ENCODE results near the gene HNRNPLL. TPM values are rescaled to one million over a fixed set of nuclear protein-coding genes. Genes with fewer than 3 reads are reported as not detected.

HNRNPLL gene
- total and polyA plus RNA-seq, 2 experiments from 2014 or later = 42.5 to 53.4 TPM

- TF ChIP-seq JUNB (IDR thresholded peaks at IDR 0.05; ENCODE audit: unreplicated experiment) = no peak
- TF ChIP-seq CTCF (conservative IDR thresholded peaks at IDR 0.05; ENCODE audit: low read depth in 2 of 2) = no peak
- TF ChIP-seq EZH2phosphoT487 (IDR thresholded peaks at IDR 0.05; ENCODE audit: unreplicated experiment) = no peak
- no peak for TF ChIP-seq STAT1 (IDR thresholded peaks at IDR 0.05; ENCODE audit: unreplicated experiment)
- TF ChIP-seq, protein P1, sequence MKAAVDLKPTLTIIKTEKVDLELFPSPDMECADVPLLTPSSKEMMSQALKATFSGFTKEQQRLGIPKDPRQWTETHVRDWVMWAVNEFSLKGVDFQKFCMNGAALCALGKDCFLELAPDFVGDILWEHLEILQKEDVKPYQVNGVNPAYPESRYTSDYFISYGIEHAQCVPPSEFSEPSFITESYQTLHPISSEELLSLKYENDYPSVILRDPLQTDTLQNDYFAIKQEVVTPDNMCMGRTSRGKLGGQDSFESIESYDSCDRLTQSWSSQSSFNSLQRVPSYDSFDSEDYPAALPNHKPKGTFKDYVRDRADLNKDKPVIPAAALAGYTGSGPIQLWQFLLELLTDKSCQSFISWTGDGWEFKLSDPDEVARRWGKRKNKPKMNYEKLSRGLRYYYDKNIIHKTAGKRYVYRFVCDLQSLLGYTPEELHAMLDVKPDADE (IDR thresholded peaks at IDR 0.05) = no peak
- no peak for TF ChIP-seq EZH2 (IDR thresholded peaks at IDR 0.05; ENCODE audit: low read depth, unreplicated experiment)
- TF ChIP-seq, protein P2, sequence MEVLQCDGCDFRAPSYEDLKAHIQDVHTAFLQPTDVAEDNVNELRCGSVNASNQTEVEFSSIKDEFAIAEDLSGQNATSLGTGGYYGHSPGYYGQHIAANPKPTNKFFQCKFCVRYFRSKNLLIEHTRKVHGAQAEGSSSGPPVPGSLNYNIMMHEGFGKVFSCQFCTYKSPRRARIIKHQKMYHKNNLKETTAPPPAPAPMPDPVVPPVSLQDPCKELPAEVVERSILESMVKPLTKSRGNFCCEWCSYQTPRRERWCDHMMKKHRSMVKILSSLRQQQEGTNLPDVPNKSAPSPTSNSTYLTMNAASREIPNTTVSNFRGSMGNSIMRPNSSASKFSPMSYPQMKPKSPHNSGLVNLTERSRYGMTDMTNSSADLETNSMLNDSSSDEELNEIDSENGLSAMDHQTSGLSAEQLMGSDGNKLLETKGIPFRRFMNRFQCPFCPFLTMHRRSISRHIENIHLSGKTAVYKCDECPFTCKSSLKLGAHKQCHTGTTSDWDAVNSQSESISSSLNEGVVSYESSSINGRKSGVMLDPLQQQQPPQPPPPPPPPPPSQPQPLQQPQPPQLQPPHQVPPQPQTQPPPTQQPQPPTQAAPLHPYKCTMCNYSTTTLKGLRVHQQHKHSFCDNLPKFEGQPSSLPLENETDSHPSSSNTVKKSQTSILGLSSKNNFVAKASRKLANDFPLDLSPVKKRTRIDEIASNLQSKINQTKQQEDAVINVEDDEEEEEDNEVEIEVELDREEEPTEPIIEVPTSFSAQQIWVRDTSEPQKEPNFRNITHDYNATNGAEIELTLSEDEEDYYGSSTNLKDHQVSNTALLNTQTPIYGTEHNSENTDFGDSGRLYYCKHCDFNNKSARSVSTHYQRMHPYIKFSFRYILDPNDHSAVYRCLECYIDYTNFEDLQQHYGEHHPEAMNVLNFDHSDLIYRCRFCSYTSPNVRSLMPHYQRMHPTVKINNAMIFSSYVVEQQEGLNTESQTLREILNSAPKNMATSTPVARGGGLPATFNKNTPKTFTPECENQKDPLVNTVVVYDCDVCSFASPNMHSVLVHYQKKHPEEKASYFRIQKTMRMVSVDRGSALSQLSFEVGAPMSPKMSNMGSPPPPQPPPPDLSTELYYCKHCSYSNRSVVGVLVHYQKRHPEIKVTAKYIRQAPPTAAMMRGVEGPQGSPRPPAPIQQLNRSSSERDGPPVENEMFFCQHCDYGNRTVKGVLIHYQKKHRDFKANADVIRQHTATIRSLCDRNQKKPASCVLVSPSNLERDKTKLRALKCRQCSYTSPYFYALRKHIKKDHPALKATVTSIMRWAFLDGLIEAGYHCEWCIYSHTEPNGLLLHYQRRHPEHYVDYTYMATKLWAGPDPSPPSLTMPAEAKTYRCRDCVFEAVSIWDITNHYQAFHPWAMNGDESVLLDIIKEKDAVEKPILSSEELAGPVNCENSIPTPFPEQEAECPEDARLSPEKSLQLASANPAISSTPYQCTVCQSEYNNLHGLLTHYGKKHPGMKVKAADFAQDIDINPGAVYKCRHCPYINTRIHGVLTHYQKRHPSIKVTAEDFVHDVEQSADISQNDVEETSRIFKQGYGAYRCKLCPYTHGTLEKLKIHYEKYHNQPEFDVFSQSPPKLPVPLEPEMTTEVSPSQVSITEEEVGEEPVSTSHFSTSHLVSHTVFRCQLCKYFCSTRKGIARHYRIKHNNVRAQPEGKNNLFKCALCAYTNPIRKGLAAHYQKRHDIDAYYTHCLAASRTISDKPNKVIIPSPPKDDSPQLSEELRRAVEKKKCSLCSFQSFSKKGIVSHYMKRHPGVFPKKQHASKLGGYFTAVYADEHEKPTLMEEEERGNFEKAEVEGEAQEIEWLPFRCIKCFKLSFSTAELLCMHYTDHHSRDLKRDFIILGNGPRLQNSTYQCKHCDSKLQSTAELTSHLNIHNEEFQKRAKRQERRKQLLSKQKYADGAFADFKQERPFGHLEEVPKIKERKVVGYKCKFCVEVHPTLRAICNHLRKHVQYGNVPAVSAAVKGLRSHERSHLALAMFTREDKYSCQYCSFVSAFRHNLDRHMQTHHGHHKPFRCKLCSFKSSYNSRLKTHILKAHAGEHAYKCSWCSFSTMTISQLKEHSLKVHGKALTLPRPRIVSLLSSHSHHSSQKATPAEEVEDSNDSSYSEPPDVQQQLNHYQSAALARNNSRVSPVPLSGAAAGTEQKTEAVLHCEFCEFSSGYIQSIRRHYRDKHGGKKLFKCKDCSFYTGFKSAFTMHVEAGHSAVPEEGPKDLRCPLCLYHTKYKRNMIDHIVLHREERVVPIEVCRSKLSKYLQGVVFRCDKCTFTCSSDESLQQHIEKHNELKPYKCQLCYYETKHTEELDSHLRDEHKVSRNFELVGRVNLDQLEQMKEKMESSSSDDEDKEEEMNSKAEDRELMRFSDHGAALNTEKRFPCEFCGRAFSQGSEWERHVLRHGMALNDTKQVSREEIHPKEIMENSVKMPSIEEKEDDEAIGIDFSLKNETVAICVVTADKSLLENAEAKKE (CRISPR knock-in tag; IDR thresholded peaks at IDR 0.05) = no peak
- TF ChIP-seq, protein P3, sequence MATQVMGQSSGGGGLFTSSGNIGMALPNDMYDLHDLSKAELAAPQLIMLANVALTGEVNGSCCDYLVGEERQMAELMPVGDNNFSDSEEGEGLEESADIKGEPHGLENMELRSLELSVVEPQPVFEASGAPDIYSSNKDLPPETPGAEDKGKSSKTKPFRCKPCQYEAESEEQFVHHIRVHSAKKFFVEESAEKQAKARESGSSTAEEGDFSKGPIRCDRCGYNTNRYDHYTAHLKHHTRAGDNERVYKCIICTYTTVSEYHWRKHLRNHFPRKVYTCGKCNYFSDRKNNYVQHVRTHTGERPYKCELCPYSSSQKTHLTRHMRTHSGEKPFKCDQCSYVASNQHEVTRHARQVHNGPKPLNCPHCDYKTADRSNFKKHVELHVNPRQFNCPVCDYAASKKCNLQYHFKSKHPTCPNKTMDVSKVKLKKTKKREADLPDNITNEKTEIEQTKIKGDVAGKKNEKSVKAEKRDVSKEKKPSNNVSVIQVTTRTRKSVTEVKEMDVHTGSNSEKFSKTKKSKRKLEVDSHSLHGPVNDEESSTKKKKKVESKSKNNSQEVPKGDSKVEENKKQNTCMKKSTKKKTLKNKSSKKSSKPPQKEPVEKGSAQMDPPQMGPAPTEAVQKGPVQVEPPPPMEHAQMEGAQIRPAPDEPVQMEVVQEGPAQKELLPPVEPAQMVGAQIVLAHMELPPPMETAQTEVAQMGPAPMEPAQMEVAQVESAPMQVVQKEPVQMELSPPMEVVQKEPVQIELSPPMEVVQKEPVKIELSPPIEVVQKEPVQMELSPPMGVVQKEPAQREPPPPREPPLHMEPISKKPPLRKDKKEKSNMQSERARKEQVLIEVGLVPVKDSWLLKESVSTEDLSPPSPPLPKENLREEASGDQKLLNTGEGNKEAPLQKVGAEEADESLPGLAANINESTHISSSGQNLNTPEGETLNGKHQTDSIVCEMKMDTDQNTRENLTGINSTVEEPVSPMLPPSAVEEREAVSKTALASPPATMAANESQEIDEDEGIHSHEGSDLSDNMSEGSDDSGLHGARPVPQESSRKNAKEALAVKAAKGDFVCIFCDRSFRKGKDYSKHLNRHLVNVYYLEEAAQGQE (IDR thresholded peaks at IDR 0.05; ENCODE audit: unreplicated experiment) = no peak
- no peak for TF ChIP-seq NANOG (IDR thresholded peaks at IDR 0.05; ENCODE audit: borderline replicate concordance)
- Histone ChIP-seq H3K4me3 (no peak overlapping the region), H2AFZ (no peak overlapping the region), H3K4me1 (ENCODE audit: insufficient read depth) (no peaks in the 10 kb centered on the region; the same call in 1 of the 2 replicates), H3K4me2 (no peak overlapping the region), H3K36me3 (ENCODE audit: insufficient read depth) (no peaks in the 10 kb centered on the region), H3K27me3 (ENCODE audit: insufficient read depth) (no peaks in the 10 kb centered on the region), H3K79me2 (replicated peaks; ENCODE audit: insufficient read depth) (no peaks in the 10 kb centered on the region), H3F3A (replicated peaks; ENCODE audit: low read depth) (no peaks in the 10 kb centered on the region), H3K27ac (ENCODE audit: low read depth) (no peak overlapping the region), H3K9me2 (ENCODE audit: insufficient read depth) (no peaks in the 10 kb centered on the region), H4K20me1 (replicated peaks; ENCODE audit: insufficient read depth) (no peaks in the 10 kb centered on the region)
- H3K4me1 Mint-ChIP-seq = peaks cover 3% of the 10 kb centered on the region; the same call in 1 of the 3 replicates
- no peak for DNase-seq (ENCODE audit: low spot score)
- H3K9me3 Mint-ChIP-seq = peaks cover 4% of the 10 kb centered on the region; the same call in 2 of the 3 replicates
- H3K27ac Mint-ChIP-seq = no peak overlapping the region
- no peak overlapping the region for H3K4me3 Mint-ChIP-seq
- no peaks in the 10 kb centered on the region for H3K36me3 Mint-ChIP-seq (ENCODE audit: low read depth)
- H3K27me3 Mint-ChIP-seq (ENCODE audit: insufficient read depth, low read depth, poor library complexity) = no peaks in the 10 kb centered on the region
- ATAC-seq = no peak
Measured at GRCh38 chr2:38629684-38630083, 27.0 kb upstream of the HNRNPLL start.
